NB4 (cell line): ENCODE measurements around the gene SRPRB.

Source experiments
- MYC ChIP-seq: IDR thresholded peaks from 2 replicates; pipeline ENCODE4 v1.6.1; 2011; ENCODE audit warnings: low read depth, low read length
- POLR2A ChIP-seq: IDR thresholded peaks from 2 replicates; pipeline ENCODE4 v1.6.1; 2011; ENCODE audit warnings: mild to moderate bottlenecking; ENCODE audit not compliant: insufficient read length; ENCODE audit errors: extremely low read depth
- TF ChIP-seq, protein P1 (sequence below): IDR thresholded peaks from one replicate; pipeline ENCODE4 v1.5.1; 2012; ENCODE audit warnings: low read depth, low read length
- TF ChIP-seq, protein P2 (sequence below): IDR thresholded peaks from 2 replicates; pipeline ENCODE4 v1.6.1; 2011; ENCODE audit warnings: low read depth, low read length

DNA sequence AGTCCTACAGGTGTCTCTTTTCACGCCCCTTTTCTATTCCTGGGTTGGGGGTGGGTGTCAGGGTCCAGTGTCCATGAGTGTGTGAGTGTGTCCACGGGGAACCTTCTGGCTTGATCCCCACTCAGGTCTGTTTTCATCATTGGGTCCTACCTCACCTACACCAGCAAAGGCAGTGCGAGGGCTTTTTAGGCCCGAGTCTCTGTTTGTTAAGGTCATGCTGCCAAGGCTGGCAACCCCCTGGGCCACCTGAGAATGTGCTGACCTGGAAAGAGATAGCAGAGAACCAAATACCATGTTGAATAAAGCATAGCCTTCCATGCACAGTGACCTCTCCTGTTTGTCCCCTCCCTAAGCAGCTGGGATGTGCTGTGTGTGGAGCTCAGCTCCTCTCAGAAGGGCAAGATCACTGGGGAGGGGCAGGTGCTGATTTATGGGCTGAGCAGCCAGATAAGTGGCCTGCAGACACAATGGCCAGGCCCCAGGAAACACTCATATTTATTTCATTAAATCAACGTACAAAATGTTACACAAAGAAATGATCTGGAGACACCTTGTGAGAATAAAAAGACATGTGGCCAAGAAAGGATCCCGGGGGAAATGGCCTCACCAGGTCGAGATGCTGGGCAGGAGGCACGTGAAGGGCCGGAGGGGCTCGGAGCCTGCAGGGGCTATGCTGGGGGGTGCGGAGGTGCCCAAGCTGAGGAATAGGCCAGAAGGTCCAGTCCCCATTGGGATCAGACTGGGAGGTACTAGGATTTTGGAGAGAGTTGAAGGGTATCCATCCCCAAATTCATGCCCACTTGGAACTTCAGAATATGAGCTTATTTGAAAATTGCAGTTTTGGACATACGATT lies 54.0 kb downstream of the SRPRB start:
- TF ChIP-seq, protein P1, sequence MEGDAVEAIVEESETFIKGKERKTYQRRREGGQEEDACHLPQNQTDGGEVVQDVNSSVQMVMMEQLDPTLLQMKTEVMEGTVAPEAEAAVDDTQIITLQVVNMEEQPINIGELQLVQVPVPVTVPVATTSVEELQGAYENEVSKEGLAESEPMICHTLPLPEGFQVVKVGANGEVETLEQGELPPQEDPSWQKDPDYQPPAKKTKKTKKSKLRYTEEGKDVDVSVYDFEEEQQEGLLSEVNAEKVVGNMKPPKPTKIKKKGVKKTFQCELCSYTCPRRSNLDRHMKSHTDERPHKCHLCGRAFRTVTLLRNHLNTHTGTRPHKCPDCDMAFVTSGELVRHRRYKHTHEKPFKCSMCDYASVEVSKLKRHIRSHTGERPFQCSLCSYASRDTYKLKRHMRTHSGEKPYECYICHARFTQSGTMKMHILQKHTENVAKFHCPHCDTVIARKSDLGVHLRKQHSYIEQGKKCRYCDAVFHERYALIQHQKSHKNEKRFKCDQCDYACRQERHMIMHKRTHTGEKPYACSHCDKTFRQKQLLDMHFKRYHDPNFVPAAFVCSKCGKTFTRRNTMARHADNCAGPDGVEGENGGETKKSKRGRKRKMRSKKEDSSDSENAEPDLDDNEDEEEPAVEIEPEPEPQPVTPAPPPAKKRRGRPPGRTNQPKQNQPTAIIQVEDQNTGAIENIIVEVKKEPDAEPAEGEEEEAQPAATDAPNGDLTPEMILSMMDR: no peak
- TF ChIP-seq, protein P2, sequence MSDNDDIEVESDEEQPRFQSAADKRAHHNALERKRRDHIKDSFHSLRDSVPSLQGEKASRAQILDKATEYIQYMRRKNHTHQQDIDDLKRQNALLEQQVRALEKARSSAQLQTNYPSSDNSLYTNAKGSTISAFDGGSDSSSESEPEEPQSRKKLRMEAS: no peak
- TF ChIP-seq POLR2A: no peak
- no peak for TF ChIP-seq MYC
